CD14-positive monocyte (primary cell): ENCODE measurements around the gene POR. TPM values are rescaled to one million over a fixed set of nuclear protein-coding genes. Genes with fewer than 3 reads are reported as not detected.

Experiments
- DNase-seq, 3 donors: peaks; one replicate each; pipeline ENCODE4 v3.0.0-alpha.2; 2011 to 2022
- H2AFZ ChIP-seq: 2 replicates; pipeline ENCODE4 v1.6.0; 2012; ENCODE audit warnings: mild to moderate bottlenecking, low read depth, low read length, inconsistent platforms; ENCODE audit not compliant: insufficient read depth, poor library complexity, severe bottlenecking
- H3K27ac ChIP-seq, 2 donors: 1 replicate in 1 of 2; 2 replicates in 1 of 2; pipeline ENCODE4 v1.5.1; 2012 to 2013; ENCODE audit warnings: low read length in 2 of 2, control low read depth in 1 of 2, inconsistent platforms in 1 of 2, low read depth in 1 of 2, mild to moderate bottlenecking in 1 of 2
- H3K27me3 ChIP-seq, 2 donors: one replicate each; pipeline versions ENCODE4 v1.6.0 to v1.6.1; 2011 to 2013; ENCODE audit warnings: low read length in 2 of 2; ENCODE audit not compliant: control insufficient read depth in 2 of 2, insufficient read depth in 2 of 2
- H3K36me3 ChIP-seq, 2 donors: replicated peaks in 1 of 2; 1 replicate in 1 of 2; 2 replicates in 1 of 2; pipeline versions ENCODE4 v1.5.1 to v1.6.1; 2012 to 2013; ENCODE audit warnings: low read length in 2 of 2, control low read depth in 1 of 2, inconsistent platforms in 1 of 2, mild to moderate bottlenecking in 1 of 2; ENCODE audit not compliant: insufficient read depth in 2 of 2, control insufficient read depth in 1 of 2
- H3K4me1 ChIP-seq, 2 donors: 1 replicate in 1 of 2; 2 replicates in 1 of 2; pipeline versions ENCODE4 v1.5.1 to v1.6.1; 2012 to 2013; ENCODE audit warnings: low read length in 2 of 2, control low read depth in 1 of 2, inconsistent platforms in 1 of 2, mild to moderate bottlenecking in 1 of 2, moderate library complexity in 1 of 2; ENCODE audit not compliant: insufficient read depth in 2 of 2, control insufficient read depth in 1 of 2
- H3K4me2 ChIP-seq: replicated peaks from 2 replicates; pipeline ENCODE3; 2012; ENCODE audit warnings: low read length, moderate library complexity, mild to moderate bottlenecking; ENCODE audit not compliant: poor library complexity, severe bottlenecking; ENCODE audit errors: extremely low read depth
- H3K4me3 ChIP-seq, 3 experiments: fragments of 200-600 bp in 1 of 3; sonication (generic) in 1 of 3; replicated peaks in 1 of 3; 1 replicate in 2 of 3; 2 replicates in 1 of 3; pipeline ENCODE4 v1.5.1; 2011 to 2013; ENCODE audit warnings: low read length in 3 of 3, mild to moderate bottlenecking in 3 of 3, control low read depth in 2 of 3, low read depth in 2 of 3, inconsistent platforms in 1 of 3, moderate library complexity in 1 of 3
- H3K79me2 ChIP-seq: 2 replicates; pipeline ENCODE4 v1.6.0; 2012; ENCODE audit warnings: mild to moderate bottlenecking, control low read depth, inconsistent platforms, low read length, moderate library complexity; ENCODE audit not compliant: insufficient read depth
- H3K9ac ChIP-seq: 2 replicates; pipeline ENCODE4 v1.6.0; 2017; ENCODE audit warnings: low read length, mild to moderate bottlenecking; ENCODE audit not compliant: insufficient read depth, poor library complexity, severe bottlenecking
- H3K9me3 ChIP-seq, 2 donors: replicated peaks in 1 of 2; 1 replicate in 1 of 2; 2 replicates in 1 of 2; pipeline versions ENCODE4 v1.5.1 to v1.6.1; 2012 to 2013; ENCODE audit warnings: low read length in 2 of 2, control low read depth in 1 of 2; ENCODE audit not compliant: control insufficient read depth in 1 of 2, insufficient read depth in 1 of 2
- H4K20me1 ChIP-seq: 2 replicates; pipeline ENCODE4 v1.6.0; 2012; ENCODE audit warnings: mild to moderate bottlenecking, low read length, control low read depth, moderate library complexity; ENCODE audit not compliant: insufficient read depth
- H3K27ac Mint-ChIP-seq, 7 donors: one replicate each; pipeline ENCODE4 v1.8.0; 2020; ENCODE audit warnings: mild to moderate bottlenecking in 7 of 7, mixed read lengths in 7 of 7, moderate library complexity in 6 of 7, inconsistent platforms in 2 of 7
- H3K27me3 Mint-ChIP-seq, 3 donors: one replicate each; pipeline ENCODE4 v1.8.0; 2021 to 2022; ENCODE audit warnings: low read depth in 3 of 3, mild to moderate bottlenecking in 3 of 3, mixed read lengths in 3 of 3, moderate library complexity in 3 of 3, inconsistent platforms in 1 of 3
- H3K36me3 Mint-ChIP-seq, 2 donors: one replicate each; pipeline ENCODE4 v1.8.0; 2020; ENCODE audit warnings: mixed read lengths in 2 of 2, inconsistent platforms in 1 of 2, mild to moderate bottlenecking in 1 of 2
- H3K4me1 Mint-ChIP-seq: one replicate; pipeline ENCODE4 v1.8.0; 2020; ENCODE audit warnings: mild to moderate bottlenecking, mixed read lengths
- H3K4me3 Mint-ChIP-seq, 2 donors: one replicate each; pipeline ENCODE4 v1.8.0; 2020; ENCODE audit warnings: mild to moderate bottlenecking in 2 of 2, mixed read lengths in 2 of 2, moderate library complexity in 1 of 2
- H3K9me3 Mint-ChIP-seq, 7 donors: one replicate each; pipeline ENCODE4 v1.8.0; 2020 to 2022; ENCODE audit warnings: mixed read lengths in 7 of 7, mild to moderate bottlenecking in 6 of 7, moderate library complexity in 6 of 7, inconsistent platforms in 2 of 7
- CTCF ChIP-seq: fragments of 200-600 bp; IDR thresholded peaks from one replicate; pipeline ENCODE4 v1.8.0; 2022; ENCODE audit warnings: antibody characterized with exemption, mild to moderate bottlenecking
- WGBS: methylation state at CpG from one replicate; pipeline ENCODE4 v1.1.5; 2013; ENCODE audit warnings: missing lambda C conversion rate; ENCODE audit not compliant: insufficient coverage; 5-methylcytosine and 5-hydroxymethylcytosine counted together
- intact Hi-C, 2 donors: fragments of 100-400 bp; cut with micrococcal nuclease; formaldehyde crosslinking; loops; one replicate each; pipeline versions ENCODE4 v1.15.0 to v1.15.1; 2023
- polyA plus RNA-seq, 3 donors: library from polyadenylated mRNA; depleted of rRNA in 1 of 3; unstranded in 2 of 3; stranded (reverse) in 1 of 3; fragments of 300-500 nt in 2 of 3; fragments of >200 nt in 1 of 3; fragmentation: Illumina TruSeq in 2 of 3; gene quantifications; 1 replicate in 2 of 3; 2 replicates in 1 of 3; pipeline ENCODE4 v1.2.3, GENCODE V29; 2012 to 2021

Gene POR
- polyA plus RNA-seq, 3 donors, result 90.5 to 102 (median 98.1) TPM

GRCh38 chr7:75950111-75950681 lies 35.2 kb downstream of the POR start:
- Histone ChIP-seq H3K27me3 (no peaks in the 10 kb centered on the region), H4K20me1 (peaks cover under 1% of the 10 kb centered on the region), H3K36me3 (peaks cover 8 to 18% of the 10 kb centered on the region in 2 donors), H3K4me1 (peaks cover 59 to 64% of the 10 kb centered on the region in 2 donors), H3K27ac (peak overlapping the region; percentile 47 to 66), H3K79me2 (peaks cover 44% of the 10 kb centered on the region), H3K9me3 (no peaks in the 10 kb centered on the region), H3K9ac (no peak overlapping the region), H3K4me3 (no peak overlapping the region), H2AFZ (no peak overlapping the region), H3K4me2 (no peak overlapping the region)
- Mint-ChIP-seq H3K9me3 (no peaks in the 10 kb centered on the region), H3K36me3 (peaks cover 21 to 40% of the 10 kb centered on the region in 2 donors), H3K27me3 (peaks cover 0 to 8% (median 6%) of the 10 kb centered on the region in 3 donors), H3K27ac (peak overlapping the region; percentile 77 to 95 (median 87)), H3K4me1 (peaks cover 67% of the 10 kb centered on the region), H3K4me3 (peak overlapping the region; percentile 18 to 61)
- no peak for TF ChIP-seq CTCF
- 45% methylated on average over 10 of the region's 15 CpGs for WGBS
- DNase-seq, result peak; percentile 54 to 69 (median 60)
- intact Hi-C loops, result loop anchor here (2.0 to 5.0 kb wide), 3 partner anchors 33 to 278 kb away; partner anchors contain the start of genes POR (in 1 of the 2) and TMEM120A (in 1 of the 2)

GRCh38 chr7:75951506-75951905 lies 36.6 kb downstream of the POR start:
- H3K4me2 ChIP-seq, result peak overlapping the region; percentile 36
- H3K36me3 ChIP-seq, result peaks cover 15 to 31% of the 10 kb centered on the region in 2 donors

More at GRCh38 chr7:75951506-75951905, 36.6 kb downstream of the POR start:
- TF ChIP-seq CTCF, result no peak
- Mint-ChIP-seq H3K27ac (peak overlapping the region; percentile 85 to 95 (median 91)), H3K4me3 (peak overlapping the region; percentile 27 to 35), H3K4me1 (peaks cover 61% of the 10 kb centered on the region), H3K36me3 (peaks cover 27 to 52% of the 10 kb centered on the region in 2 donors), H3K27me3 (peaks cover 0 to 8% (median 4%) of the 10 kb centered on the region in 3 donors), H3K9me3 (no peaks in the 10 kb centered on the region)
- Histone ChIP-seq H3K4me1 (peaks cover 50 to 57% of the 10 kb centered on the region in 2 donors), H3K9ac (no peak overlapping the region), H3K4me3 (no peak overlapping the region), H4K20me1 (no peaks in the 10 kb centered on the region), H3K27me3 (no peaks in the 10 kb centered on the region), H2AFZ (no peak overlapping the region), H3K9me3 (no peaks in the 10 kb centered on the region), H3K27ac (peak overlapping the region; percentile 69 to 73), H3K79me2 (peaks cover 39% of the 10 kb centered on the region)
- intact Hi-C loops, result loop anchor here (2.0 to 5.0 kb wide), 3 partner anchors 34 to 279 kb away; partner anchors contain the start of genes POR (in 1 of the 2) and TMEM120A (in 1 of the 2)
- peak; percentile 95 to 100 (median 98) for DNase-seq
- 3% methylated on average over 3 of the region's 5 CpGs for WGBS
